HEK293 (cell line): ENCODE measurements around the gene KCNK15.

Source experiments
- CTCF ChIA-PET: fragments of 350-600 bp; formaldehyde crosslinking; extraction: SDS; loops from one replicate; lab custom pipeline; 2021; ENCODE audit warnings: antibody characterized with exemption; lab: Yijun Ruan, JAX
- POLR2A ChIA-PET: fragments of 300-600 bp; formaldehyde crosslinking; extraction: SDS; loops from one replicate; lab custom pipeline; 2020; ENCODE audit warnings: antibody characterized with exemption, inconsistent platforms; lab: Yijun Ruan, JAX
- H3K27ac ChIP-seq: fragments of 200-500 bp; sonication (Bioruptor generic); 2 replicates; pipeline ENCODE4 v1.5.1; 2014; ENCODE audit warnings: low read depth, low read length, control low read depth, inconsistent platforms; ENCODE audit errors: extremely low read depth
- H3K36me3 ChIP-seq, 2 experiments: fragments of 200-500 bp in 1 of 2; sonication (Bioruptor generic) in 1 of 2; 1 replicate in 1 of 2; 2 replicates in 1 of 2; pipeline ENCODE4 v1.5.1; 2014 to 2017; ENCODE audit warnings: inconsistent platforms in 2 of 2, low read length in 2 of 2; ENCODE audit not compliant: control insufficient read depth in 2 of 2, insufficient read depth in 1 of 2
- H3K4me1 ChIP-seq: fragments of 200-500 bp; sonication (Bioruptor generic); 2 replicates; pipeline ENCODE4 v1.5.1; 2014; ENCODE audit warnings: mild to moderate bottlenecking, low read length, inconsistent platforms; ENCODE audit not compliant: control insufficient read depth, insufficient read depth
- H3K4me3 ChIP-seq: 2 replicates; pipeline ENCODE4 v1.5.1; 2011; ENCODE audit warnings: low read depth, mild to moderate bottlenecking, control low read depth, low read length, moderate library complexity
- H3K9me3 ChIP-seq: fragments of 200-500 bp; sonication (Bioruptor generic); 2 replicates; pipeline ENCODE4 v1.5.1; 2014; ENCODE audit warnings: low read depth, low read length, inconsistent platforms; ENCODE audit not compliant: control insufficient read depth, insufficient read depth
- AEBP2 ChIP-seq: fragments of 450-650 bp; formaldehyde crosslinking; IDR thresholded peaks from 2 replicates; pipeline ENCODE4 v1.5.1; 2016; ENCODE audit warnings: missing biosample characterization, missing genetic modification characterization, borderline replicate concordance
- ELK4 ChIP-seq: IDR thresholded peaks from 2 replicates; pipeline ENCODE4 v1.6.1; 2011; ENCODE audit warnings: mild to moderate bottlenecking, low read depth, low read length, borderline replicate concordance
- GLIS1 ChIP-seq: fragments of 450-650 bp; formaldehyde crosslinking; IDR thresholded peaks from 2 replicates; pipeline ENCODE4 v1.5.1; 2016; ENCODE audit warnings: missing biosample characterization, missing genetic modification characterization
- KLF1 ChIP-seq: fragments of 450-650 bp; formaldehyde crosslinking; IDR thresholded peaks from 2 replicates; pipeline ENCODE4 v1.5.1; 2016; ENCODE audit warnings: missing biosample characterization, missing genetic modification characterization
- PRDM6 ChIP-seq: fragments of 450-650 bp; formaldehyde crosslinking; IDR thresholded peaks from 2 replicates; pipeline ENCODE4 v1.5.1; 2017; ENCODE audit warnings: missing biosample characterization, missing genetic modification characterization
- SP2 ChIP-seq: fragments of 450-650 bp; formaldehyde crosslinking; IDR thresholded peaks from 2 replicates; pipeline ENCODE4 v1.5.1; 2016; ENCODE audit warnings: missing biosample characterization, missing genetic modification characterization
- ZEB2 ChIP-seq: fragments of 450-650 bp; formaldehyde crosslinking; IDR thresholded peaks from 2 replicates; pipeline ENCODE4 v1.5.1; 2016; ENCODE audit warnings: missing biosample characterization, missing genetic modification characterization
- ZFHX2 ChIP-seq: fragments of 450-650 bp; formaldehyde crosslinking; conservative IDR thresholded peaks from 2 replicates; pipeline ENCODE4 v1.5.1; 2016; ENCODE audit warnings: missing biosample characterization, missing genetic modification characterization
- ZNF114 ChIP-seq: fragments of 450-650 bp; formaldehyde crosslinking; IDR thresholded peaks from 2 replicates; pipeline ENCODE4 v1.5.0; 2017; ENCODE audit warnings: missing biosample characterization, missing genetic modification characterization
- ZNF19 ChIP-seq: fragments of 450-650 bp; formaldehyde crosslinking; IDR thresholded peaks from 2 replicates; pipeline ENCODE4; 2016; ENCODE audit warnings: missing biosample characterization, missing genetic modification characterization, low read depth
- ZNF266 ChIP-seq: fragments of 450-650 bp; formaldehyde crosslinking; IDR thresholded peaks from 2 replicates; pipeline ENCODE4 v1.5.1; 2016; ENCODE audit warnings: missing biosample characterization, missing genetic modification characterization, low read depth
- ZNF341 ChIP-seq: fragments of 450-650 bp; formaldehyde crosslinking; IDR thresholded peaks from 2 replicates; pipeline ENCODE4; 2016; ENCODE audit warnings: low read depth, missing biosample characterization, missing genetic modification characterization
- ZNF350 ChIP-seq: fragments of 450-650 bp; formaldehyde crosslinking; IDR thresholded peaks from 2 replicates; pipeline ENCODE4 v1.5.0; 2017; ENCODE audit warnings: missing biosample characterization, mild to moderate bottlenecking, missing genetic modification characterization
- ZNF561 ChIP-seq: fragments of 450-650 bp; IDR thresholded peaks from 2 replicates; pipeline ENCODE4 v1.5.1; 2018; ENCODE audit warnings: missing biosample characterization, missing genetic modification characterization, borderline replicate concordance
- ZNF658 ChIP-seq: fragments of 450-650 bp; formaldehyde crosslinking; IDR thresholded peaks from 2 replicates; pipeline ENCODE4; 2016; ENCODE audit warnings: missing biosample characterization, missing genetic modification characterization
- ZNF664 ChIP-seq: fragments of 450-650 bp; formaldehyde crosslinking; IDR thresholded peaks from 2 replicates; pipeline ENCODE4 v1.5.1; 2016; ENCODE audit warnings: missing biosample characterization, missing genetic modification characterization
- ZNF707 ChIP-seq: fragments of 450-650 bp; formaldehyde crosslinking; IDR thresholded peaks from 2 replicates; pipeline ENCODE4 v1.5.1; 2016; ENCODE audit warnings: missing biosample characterization, missing genetic modification characterization
- ZNF776 ChIP-seq: fragments of 450-650 bp; formaldehyde crosslinking; IDR thresholded peaks from 2 replicates; pipeline ENCODE4 v1.5.0; 2017; ENCODE audit warnings: missing biosample characterization, missing genetic modification characterization, borderline replicate concordance
- ZNF777 ChIP-seq: fragments of 450-650 bp; formaldehyde crosslinking; IDR thresholded peaks from 2 replicates; pipeline ENCODE4 v1.5.1; 2017; ENCODE audit warnings: missing biosample characterization, missing genetic modification characterization, borderline replicate concordance
- ZNF837 ChIP-seq: fragments of 450-650 bp; formaldehyde crosslinking; IDR thresholded peaks from 2 replicates; pipeline ENCODE4 v1.5.1; 2016; ENCODE audit warnings: missing biosample characterization, missing genetic modification characterization
- ZNF843 ChIP-seq: fragments of 450-650 bp; formaldehyde crosslinking; IDR thresholded peaks from 2 replicates; pipeline ENCODE4 v1.5.1; 2016; ENCODE audit warnings: missing biosample characterization, missing genetic modification characterization
- ZSCAN23 ChIP-seq: fragments of 450-650 bp; formaldehyde crosslinking; IDR thresholded peaks from 2 replicates; pipeline ENCODE4 v1.5.1; 2016; ENCODE audit warnings: missing biosample characterization, missing genetic modification characterization
- ZSCAN5A ChIP-seq: fragments of 450-650 bp; formaldehyde crosslinking; IDR thresholded peaks from 2 replicates; pipeline ENCODE4 v1.5.1; 2016; ENCODE audit warnings: missing biosample characterization, missing genetic modification characterization
- TF ChIP-seq, protein P1 (sequence below): fragments of 450-650 bp; formaldehyde crosslinking; IDR thresholded peaks from 2 replicates; pipeline ENCODE4 v1.5.1; 2016; ENCODE audit warnings: missing biosample characterization, missing genetic modification characterization

The KCNK15 gene

GRCh38 chr20:44717986-44718385 lies 27.7 kb upstream of the KCNK15 start (continued):
- TF ChIP-seq, protein P1, sequence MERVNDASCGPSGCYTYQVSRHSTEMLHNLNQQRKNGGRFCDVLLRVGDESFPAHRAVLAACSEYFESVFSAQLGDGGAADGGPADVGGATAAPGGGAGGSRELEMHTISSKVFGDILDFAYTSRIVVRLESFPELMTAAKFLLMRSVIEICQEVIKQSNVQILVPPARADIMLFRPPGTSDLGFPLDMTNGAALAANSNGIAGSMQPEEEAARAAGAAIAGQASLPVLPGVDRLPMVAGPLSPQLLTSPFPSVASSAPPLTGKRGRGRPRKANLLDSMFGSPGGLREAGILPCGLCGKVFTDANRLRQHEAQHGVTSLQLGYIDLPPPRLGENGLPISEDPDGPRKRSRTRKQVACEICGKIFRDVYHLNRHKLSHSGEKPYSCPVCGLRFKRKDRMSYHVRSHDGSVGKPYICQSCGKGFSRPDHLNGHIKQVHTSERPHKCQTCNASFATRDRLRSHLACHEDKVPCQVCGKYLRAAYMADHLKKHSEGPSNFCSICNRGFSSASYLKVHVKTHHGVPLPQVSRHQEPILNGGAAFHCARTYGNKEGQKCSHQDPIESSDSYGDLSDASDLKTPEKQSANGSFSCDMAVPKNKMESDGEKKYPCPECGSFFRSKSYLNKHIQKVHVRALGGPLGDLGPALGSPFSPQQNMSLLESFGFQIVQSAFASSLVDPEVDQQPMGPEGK (tag by site-specific recombination) = peak; percentile 27; the same call in 1 of the 2 replicates
- TF ChIP-seq ZNF843 (no peak), KLF1 (tag by site-specific recombination) (peak; percentile 58), AEBP2 (tag by site-specific recombination) (no peak), ZNF114 (tag by site-specific recombination) (no peak), ELK4 (no peak)

- Histone ChIP-seq H3K4me3 (no peak overlapping the region), H3K4me1 (peaks cover 6% of the 10 kb centered on the region), H3K36me3 (peaks cover 0 to 3% of the 10 kb centered on the region in 2 experiments; a peak in 1 of 3 replicates), H3K9me3 (no peaks in the 10 kb centered on the region), H3K27ac (no peak overlapping the region)
- ChIA-PET CTCF (interaction anchor here (1.4 to 1.6 kb wide), 2 partner anchors 17 to 36 kb away, joined by 3 to 4 read pairs; no protein-coding TSS in a partner anchor), POLR2A (no interaction called here)
- no peak for TF ChIP-seq ZNF776 (tag by site-specific recombination)
- no peak for TF ChIP-seq PRDM6 (tag by site-specific recombination)
Measured at GRCh38 chr20:44719841-44720240, 25.8 kb upstream of the KCNK15 start.

DNA sequence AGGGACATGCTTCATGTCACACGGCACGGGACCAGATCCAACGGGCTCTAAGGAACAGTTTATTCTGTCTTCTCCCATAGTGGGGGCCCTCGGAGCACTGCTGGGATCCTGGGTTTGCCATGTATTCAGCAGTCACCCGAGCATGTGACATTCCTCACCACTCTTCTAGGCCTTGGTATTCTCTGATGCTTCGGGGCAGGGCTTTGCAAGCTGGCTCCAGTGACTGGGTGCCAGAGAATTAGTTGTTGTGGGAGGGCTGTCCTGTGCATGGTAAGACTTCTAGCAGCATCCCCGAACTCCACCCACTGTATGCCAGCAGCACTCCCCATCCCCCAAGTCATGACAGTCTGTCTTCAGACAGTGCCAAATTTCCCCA lies 25.1 kb upstream of the KCNK15 start:
- no peaks in the 10 kb centered on the region for H3K9me3 ChIP-seq
- peaks cover 0 to 3% of the 10 kb centered on the region in 2 experiments; a peak in 1 of 3 replicates for H3K36me3 ChIP-seq
- ChIA-PET CTCF (interaction anchor here (0.6 to 1.7 kb wide), 7 partner anchors 12 to 130 kb away, joined by 3 to 11 read pairs (median 4); no protein-coding TSS in a partner anchor), POLR2A (no interaction called here)
- no peak overlapping the region for H3K27ac ChIP-seq
- H3K4me3 ChIP-seq = no peak overlapping the region
- peaks cover 6% of the 10 kb centered on the region for H3K4me1 ChIP-seq
- TF ChIP-seq, protein P1 (tag by site-specific recombination) = no peak
- TF ChIP-seq ZSCAN5A (tag by site-specific recombination) (no peak), ZNF561 (tag by site-specific recombination) (no peak), ZEB2 (no peak; the same call in 1 of the 2 replicates), ZNF341 (tag by site-specific recombination) (no peak), ZNF266 (tag by site-specific recombination) (no peak), ZNF664 (tag by site-specific recombination) (no peak), SP2 (tag by site-specific recombination) (0 out of 2 replicates have a peak, but pooled peaks have one; percentile 6), ZFHX2 (0 out of 2 replicates have a peak, but pooled peaks have one; percentile 30), ZNF350 (no peak), ZNF19 (tag by site-specific recombination) (no peak), ZNF837 (tag by site-specific recombination) (no peak), ZNF658 (tag by site-specific recombination) (no peak), ZNF777 (tag by site-specific recombination) (no peak), ZNF707 (tag by site-specific recombination) (no peak), GLIS1 (tag by site-specific recombination) (0 out of 2 replicates have a peak, but pooled peaks have one; percentile 36), ZSCAN23 (tag by site-specific recombination) (no peak)
